NOMO-1 treated with dmso at 0.1 percent for 144 hours (cell line): Measurements from ENCODE around the gene LRRFIP1.
"Not testable (repeated sequence)": the region's sequence is repeated elsewhere in the genome, so short reads cannot be mapped to it uniquely, and the experiment has no call there.

Experiments used
- DNase-seq: peaks from one replicate; lab custom pipeline; 2025; ENCODE audit not compliant: unreplicated experiment; lab: John Stamatoyannopoulos, UW

LRRFIP1 gene

GRCh38 chr2:237661270-237661669, 33.9 kb downstream of the LRRFIP1 start:
- no peak for DNase-seq

- DNase-seq: no peak
Measured at GRCh38 chr2:237661799-237662328, 34.5 kb downstream of the LRRFIP1 start.

GRCh38 chr2:237662671-237663093, 35.3 kb downstream of the LRRFIP1 start:
- peak; percentile 97 for DNase-seq

- DNase-seq: no peak
Measured at GRCh38 chr2:237663517-237664110, 36.2 kb downstream of the LRRFIP1 start.

- DNase-seq: no peak
Measured at GRCh38 chr2:237664151-237664550, 36.8 kb downstream of the LRRFIP1 start.

- DNase-seq: no peak
Measured at GRCh38 chr2:237665713-237666143, 38.3 kb downstream of the LRRFIP1 start.

- no peak for DNase-seq
Measured at GRCh38 chr2:237666606-237667005, 39.2 kb downstream of the LRRFIP1 start.

- not testable (repeated sequence) for DNase-seq
Measured at GRCh38 chr2:237667050-237667576, 39.7 kb downstream of the LRRFIP1 start.

- no peak for DNase-seq
Measured at GRCh38 chr2:237667893-237668292, 40.5 kb downstream of the LRRFIP1 start.

- no peak for DNase-seq
Measured at GRCh38 chr2:237668440-237668839, 41.1 kb downstream of the LRRFIP1 start.

GRCh38 chr2:237669283-237669627, 41.9 kb downstream of the LRRFIP1 start:
- DNase-seq: no peak

- DNase-seq: no peak
Measured at GRCh38 chr2:237669628-237670392, 42.4 kb downstream of the LRRFIP1 start.

- DNase-seq: no peak
Measured at GRCh38 chr2:237670641-237671040, 43.3 kb downstream of the LRRFIP1 start.

- no peak for DNase-seq
Measured at GRCh38 chr2:237671466-237672138, 44.2 kb downstream of the LRRFIP1 start.

GRCh38 chr2:237672731-237673129, 45.3 kb downstream of the LRRFIP1 start:
- no peak for DNase-seq

- peak; percentile 62 for DNase-seq
Measured at GRCh38 chr2:237673130-237674001, 46.0 kb downstream of the LRRFIP1 start.

- peak; percentile 91 for DNase-seq
Measured at GRCh38 chr2:237674731-237675276, 47.4 kb downstream of the LRRFIP1 start.

- DNase-seq: no peak
Measured at GRCh38 chr2:237675316-237675715, 47.9 kb downstream of the LRRFIP1 start.

- no peak for DNase-seq
Measured at GRCh38 chr2:237680702-237681478, 53.5 kb downstream of the LRRFIP1 start.

- DNase-seq: no peak
Measured at GRCh38 chr2:237682151-237682550, 54.8 kb downstream of the LRRFIP1 start.
